NAMALWA (cell line): ENCODE data around the gene MAN1C1.

Experiments
- DNase-seq: peaks from one replicate; pipeline ENCODE4 v3.0.0-alpha.2; 2015; ENCODE audit warnings: low spot score

MAN1C1 gene

GRCh38 chr1:25616095-25616986, at the start of gene MAN1C1:
Gene MAN1C1 (plus strand): TSS chr1:25616791. CDS start chr1:25617798, 1,007 bp downstream.
- DNase-seq, result peak; percentile 77

DNA sequence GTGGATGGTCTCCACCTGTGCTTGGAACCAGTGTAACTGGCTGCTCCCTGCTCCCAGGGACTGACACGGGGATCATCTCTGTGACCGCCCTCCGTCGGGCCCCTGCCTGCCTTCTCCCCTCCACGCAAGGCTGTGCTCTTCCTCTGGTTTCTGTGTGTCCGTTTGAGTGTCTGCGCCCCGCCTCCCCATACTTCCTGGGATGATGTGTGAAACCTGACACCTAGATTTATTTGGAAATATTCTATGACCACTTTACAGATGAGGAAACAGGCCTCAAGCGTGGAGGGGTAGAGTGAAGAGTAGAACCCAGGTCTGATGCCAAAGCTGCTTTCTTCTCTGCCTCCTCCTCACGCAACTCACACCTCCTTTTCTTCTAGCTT, 48.9 kb upstream of the MAN1C1 start:
- no peak for DNase-seq

- no peak for DNase-seq
These were observed 48.3 kb upstream of the MAN1C1 start for GRCh38 chr1:25568090-25568833.

DNA sequence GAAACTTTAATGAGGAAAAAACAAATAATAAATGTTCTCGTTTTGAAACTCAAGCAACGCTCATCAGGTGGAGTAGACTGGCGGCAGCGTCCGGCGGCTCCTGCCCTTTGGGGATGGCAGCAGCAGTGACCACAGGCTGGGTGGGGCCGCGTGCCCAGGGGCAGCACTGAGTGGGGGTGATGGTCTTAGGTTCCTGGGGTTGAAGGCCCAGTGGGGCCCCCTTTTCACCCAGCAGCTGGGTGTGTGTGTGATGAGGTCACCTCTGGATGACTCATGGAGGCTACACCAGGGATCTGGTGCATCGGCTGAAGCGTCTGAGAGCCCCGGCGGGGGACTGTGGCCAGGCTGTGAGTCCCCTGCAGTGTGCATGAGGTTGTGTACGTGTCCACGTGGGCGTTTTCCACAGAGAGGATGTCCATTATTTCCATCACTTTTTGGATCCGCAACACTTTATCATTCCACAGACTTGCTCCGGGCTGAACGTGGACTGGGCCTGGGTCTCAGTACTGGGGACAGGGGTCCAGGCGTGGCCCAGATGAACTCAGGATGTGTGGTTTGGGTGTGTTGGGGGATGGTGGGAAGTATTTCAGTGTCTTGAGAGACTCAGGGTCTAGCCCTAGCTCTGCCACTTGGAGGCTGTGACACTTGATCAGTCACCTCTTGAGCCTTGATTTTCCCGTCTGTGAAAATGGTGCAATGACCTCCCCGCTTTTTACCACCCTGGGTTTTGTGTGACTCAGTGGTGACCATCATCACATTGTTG, 47.6 kb upstream of the MAN1C1 start:
- DNase-seq, result no peak

DNA sequence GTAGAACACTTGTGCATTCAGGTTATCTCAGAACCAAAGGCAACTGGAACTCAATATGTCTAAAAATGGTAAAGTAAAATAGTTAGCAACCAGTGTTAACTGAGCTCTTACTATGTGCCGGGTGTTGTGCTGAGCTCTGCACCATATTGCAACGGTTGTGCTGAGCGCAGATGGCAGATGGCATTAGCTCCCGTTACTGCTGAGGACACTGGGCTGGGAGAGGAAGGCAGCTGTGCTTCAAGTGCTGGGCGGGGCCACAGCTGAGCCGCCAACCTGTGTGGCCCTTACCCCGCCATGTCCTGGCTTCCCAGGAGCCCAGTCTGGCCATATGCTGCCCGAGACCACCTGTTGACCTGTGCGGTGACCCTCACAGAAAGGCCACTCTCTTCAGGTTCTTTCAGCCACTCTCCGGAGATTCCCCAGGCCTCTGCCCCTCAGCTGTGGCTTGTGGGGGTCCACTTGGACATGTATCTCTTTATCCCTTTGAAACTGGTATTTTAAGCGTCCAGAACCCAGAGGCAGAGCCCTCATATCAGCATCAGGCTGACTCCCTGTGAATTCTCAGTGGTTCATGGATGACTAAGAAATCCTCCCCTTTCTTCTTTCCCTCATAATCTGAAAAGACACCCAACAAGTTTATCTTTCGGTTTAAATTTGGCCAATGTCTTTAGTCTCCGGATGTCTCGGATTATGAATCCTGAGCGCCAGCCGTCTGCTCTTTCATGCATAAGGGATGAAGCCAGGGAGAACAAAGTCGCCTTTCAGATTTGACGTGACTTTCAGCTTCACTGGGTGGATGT, 46.8 kb upstream of the MAN1C1 start:
- DNase-seq, result no peak

DNA sequence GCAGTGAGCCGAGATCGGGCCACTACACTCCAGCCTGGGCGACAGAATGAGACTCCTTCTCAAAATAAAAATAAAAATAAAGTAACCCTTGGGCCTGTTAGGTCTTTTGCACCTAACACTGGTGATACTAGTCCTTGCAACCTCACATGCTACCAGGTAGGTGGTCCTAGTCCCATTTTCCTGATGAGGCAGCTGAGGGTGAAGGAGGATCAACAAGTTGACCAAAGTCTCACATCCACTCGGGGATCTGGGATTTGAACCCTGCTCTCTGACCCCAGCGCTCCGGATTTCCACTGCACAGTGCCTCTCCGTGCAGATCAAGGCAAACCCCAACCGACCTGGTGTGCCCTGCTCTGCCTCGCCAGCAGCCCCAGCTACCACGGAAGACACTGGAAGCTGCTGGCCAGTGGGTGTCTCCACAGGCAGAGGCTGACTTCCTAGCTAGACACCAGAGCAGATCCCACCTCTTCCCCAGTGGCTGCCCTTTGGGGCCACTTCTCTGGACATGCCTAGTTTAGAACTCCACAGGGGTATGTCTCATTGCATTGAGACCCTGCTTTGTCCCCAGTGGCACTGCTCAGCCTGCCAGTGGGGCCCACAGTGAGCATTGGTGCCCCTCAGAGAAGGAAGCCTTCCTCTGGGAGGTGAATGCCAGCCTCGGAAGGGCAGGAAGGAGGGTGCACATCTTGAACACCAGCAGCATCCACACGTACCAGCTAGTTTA, 45.6 kb upstream of the MAN1C1 start:
- DNase-seq, result no peak

DNA sequence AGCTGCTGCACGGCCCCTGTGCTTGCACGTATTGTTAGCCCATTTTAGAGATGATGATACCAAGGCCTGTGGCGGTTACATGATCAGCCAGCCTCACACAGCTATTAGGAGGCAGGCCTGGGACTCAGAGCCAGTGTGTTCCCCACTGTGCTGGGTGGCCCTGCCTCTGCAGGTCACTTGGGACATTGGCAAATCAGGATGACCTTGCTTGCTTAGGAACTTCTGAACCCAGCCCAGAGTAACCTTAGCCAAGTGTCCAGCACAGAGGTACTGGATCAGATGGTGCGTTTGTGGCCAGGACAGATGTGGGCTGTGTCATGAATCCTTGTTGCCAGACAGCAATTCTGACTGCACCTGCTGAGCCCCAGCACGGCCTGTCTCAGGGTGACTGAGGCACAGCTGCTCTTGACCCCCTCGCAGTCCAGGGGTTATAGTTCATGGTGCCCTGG, 45.0 kb upstream of the MAN1C1 start:
- no peak for DNase-seq

DNA sequence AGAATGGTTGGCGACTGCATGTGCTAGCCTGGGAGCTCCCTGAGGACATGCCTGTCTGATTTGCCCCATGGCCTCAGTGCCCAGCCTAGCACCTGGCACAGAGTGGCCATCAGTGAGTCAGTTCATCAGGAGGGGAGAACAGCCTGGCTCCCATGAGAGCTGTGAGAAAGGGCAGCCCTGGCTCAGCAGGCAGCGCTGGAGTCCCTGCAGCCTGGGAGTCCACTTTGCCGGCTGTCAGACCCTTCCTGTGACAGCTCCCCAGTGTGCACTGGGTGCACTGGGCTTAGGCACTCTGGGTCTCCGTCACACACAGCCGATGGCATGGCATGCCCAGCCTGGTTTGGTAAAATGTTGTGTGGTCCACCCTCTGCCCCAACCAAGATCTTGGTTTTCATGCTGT, 44.5 kb upstream of the MAN1C1 start:
- no peak for DNase-seq

DNA sequence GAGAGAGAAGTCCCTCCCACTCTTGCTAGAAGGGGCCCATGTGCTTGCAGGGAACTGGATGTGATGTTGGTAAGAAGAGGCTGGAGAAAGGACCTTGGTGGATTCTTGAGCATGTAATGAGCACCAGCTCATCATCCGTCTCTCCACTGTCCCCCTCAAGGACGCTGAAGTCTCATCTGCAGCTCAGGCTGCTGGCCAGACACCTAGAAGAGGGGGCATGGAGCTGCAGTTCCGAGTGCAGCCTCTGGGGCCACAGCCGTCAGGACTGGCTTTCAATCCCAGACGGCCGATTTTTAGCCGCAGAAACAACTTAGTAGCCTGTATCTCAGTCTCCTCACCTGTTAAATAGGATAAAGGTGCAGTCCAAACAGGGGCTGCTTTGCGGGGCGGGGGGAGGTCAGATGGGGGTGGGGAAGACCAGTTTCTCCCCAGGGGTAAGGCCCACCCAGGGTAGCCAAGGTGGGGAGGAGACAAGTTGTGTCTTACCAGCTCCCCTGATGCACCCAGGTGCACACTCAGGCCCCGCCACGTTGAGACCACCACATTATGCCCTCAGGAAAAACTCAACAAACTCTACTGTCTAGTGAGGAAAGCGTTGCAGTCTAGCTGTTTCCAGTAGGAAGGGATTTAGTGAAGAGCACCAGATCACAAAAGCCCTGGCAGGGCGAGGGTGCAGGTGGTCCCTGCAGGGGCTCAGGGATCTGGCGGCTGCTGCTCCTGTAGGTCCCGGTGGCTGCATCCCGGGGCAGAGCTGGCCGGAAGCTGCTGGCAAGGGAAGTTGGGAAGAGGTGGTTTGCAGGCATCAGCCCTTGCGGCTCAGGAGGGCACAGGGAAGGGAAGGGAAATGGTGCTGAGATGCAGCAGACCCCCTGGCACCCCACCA, 43.6 kb upstream of the MAN1C1 start:
- DNase-seq, result peak; percentile 66

DNA sequence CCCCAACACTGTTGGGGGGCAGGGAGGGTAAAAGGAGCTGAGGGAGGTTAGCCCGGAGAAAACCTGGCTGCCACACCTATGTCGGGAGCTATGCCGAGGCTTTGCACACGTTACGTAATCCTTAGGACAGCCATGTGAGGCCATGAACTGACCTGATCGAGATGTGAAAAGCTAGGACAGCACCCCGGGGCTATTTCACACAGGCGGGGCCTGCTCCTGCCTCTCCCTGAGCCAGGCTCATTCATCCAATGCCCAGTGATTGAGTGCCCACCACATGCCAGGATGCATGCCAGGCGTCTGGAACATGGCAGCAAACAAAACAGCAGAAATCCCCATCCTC, 43.0 kb upstream of the MAN1C1 start:
- DNase-seq, result no peak

- DNase-seq, result no peak
These were observed 42.6 kb upstream of the MAN1C1 start for GRCh38 chr1:25573961-25574360.

DNA sequence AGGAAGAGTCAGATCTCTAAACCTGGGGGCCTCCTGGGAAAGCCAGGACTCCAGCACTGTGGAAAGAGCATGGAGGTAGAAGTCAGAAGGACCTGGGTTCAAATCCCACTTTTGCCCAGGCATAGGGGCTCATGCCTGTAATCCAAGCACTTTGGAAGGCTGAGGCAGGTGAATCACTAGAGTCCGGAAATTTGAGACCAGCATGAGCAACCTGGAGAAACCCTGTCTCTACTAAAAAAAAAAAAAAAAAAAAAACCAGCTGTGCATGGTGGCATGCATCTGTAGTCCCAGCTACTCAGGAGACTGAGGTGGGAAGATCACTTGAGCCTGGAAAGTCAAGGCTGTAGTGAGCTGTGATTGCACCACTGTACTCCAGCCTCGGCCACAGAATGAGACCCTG, 41.4 kb upstream of the MAN1C1 start:
- no peak for DNase-seq

GRCh38 chr1:25576459-25577133, 40.0 kb upstream of the MAN1C1 start:
- DNase-seq, result no peak

DNA sequence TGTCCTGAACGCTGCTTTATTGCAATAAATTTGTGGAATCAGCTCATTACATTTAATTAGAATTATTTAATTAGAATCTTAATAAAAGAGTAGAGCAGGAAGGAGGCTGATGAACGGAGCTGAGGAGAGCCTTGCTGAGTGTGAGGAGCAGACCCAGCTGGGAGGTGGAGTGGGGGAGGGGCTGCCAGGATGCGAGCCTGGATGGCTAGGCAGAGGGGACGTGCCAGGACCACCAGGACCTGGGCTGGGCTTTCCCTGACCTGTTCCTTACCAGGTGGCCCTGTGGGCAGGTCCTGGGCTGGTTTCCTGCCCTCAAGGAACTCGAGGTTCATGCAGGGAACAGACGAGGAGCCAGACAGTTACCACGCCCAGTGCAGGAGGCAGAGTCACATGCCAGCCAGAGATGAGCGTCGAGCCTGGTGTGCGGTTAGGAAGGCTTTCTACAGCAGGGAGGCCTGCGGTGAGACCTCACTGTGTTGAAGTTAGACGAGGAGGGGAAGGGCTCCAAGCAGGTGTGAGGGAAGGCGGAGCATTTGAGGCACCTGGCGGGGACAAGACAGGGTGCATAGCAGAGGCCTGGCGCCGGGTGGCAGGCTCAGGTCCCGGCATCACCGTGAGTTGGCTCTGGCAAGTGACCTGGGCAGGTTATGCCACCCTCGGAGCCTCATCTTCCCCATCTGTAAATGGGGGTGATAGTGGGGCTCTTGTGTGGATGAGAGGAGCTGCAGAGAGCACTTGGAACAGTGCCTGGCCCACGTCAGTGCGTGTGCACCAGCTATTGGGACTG, 39.3 kb upstream of the MAN1C1 start:
- no peak for DNase-seq

GRCh38 chr1:25579292-25580252, 37.0 kb upstream of the MAN1C1 start:
- DNase-seq, result no peak

GRCh38 chr1:25580927-25581326, 35.7 kb upstream of the MAN1C1 start:
- no peak for DNase-seq

GRCh38 chr1:25581764-25582163, 34.8 kb upstream of the MAN1C1 start:
- DNase-seq, result no peak
